DOHH2 (cell line): Measurements from ENCODE around the gene STX12.

Experiments used
- H3F3A ChIP-seq: fragments of 200-600 bp; sonication (generic), shearing (Covaris generic); 2 replicates; pipeline ENCODE4 v1.6.0; 2016; ENCODE audit warnings: antibody characterized with exemption, mild to moderate bottlenecking; ENCODE audit not compliant: control insufficient read depth, insufficient read depth
- H3K27ac ChIP-seq: fragments of 200-600 bp; sonication (generic); 2 replicates; pipeline ENCODE4 v1.5.1; 2014; ENCODE audit warnings: low read depth, mild to moderate bottlenecking, low read length, moderate library complexity
- H3K27me3 ChIP-seq: fragments of 200-600 bp; sonication (generic); 2 replicates; pipeline ENCODE4 v1.6.1; 2014; ENCODE audit warnings: mild to moderate bottlenecking, low read length, mixed read lengths; ENCODE audit not compliant: control insufficient read depth
- H3K36me3 ChIP-seq: fragments of 200-600 bp; sonication (generic); 2 replicates; pipeline ENCODE4 v1.6.1; 2014; ENCODE audit warnings: mild to moderate bottlenecking, low read length, moderate library complexity, mixed read lengths; ENCODE audit not compliant: control insufficient read depth
- H3K4me1 ChIP-seq: fragments of 200-600 bp; sonication (generic); 2 replicates; pipeline ENCODE4 v1.6.1; 2014; ENCODE audit warnings: mild to moderate bottlenecking, low read length, mixed read lengths; ENCODE audit not compliant: control insufficient read depth
- H3K4me2 ChIP-seq: fragments of 200-600 bp; sonication (generic); 2 replicates; pipeline ENCODE4 v1.6.0; 2014; ENCODE audit warnings: mild to moderate bottlenecking, low read length, moderate library complexity
- H3K4me3 ChIP-seq: fragments of 200-600 bp; sonication (generic); 2 replicates; pipeline ENCODE4 v1.5.1; 2014; ENCODE audit warnings: mild to moderate bottlenecking, low read length, mixed read lengths
- H3K79me2 ChIP-seq: fragments of 200-600 bp; sonication (generic); 2 replicates; pipeline ENCODE4 v1.6.1; 2014; ENCODE audit warnings: mild to moderate bottlenecking, low read length, mixed read lengths; ENCODE audit not compliant: control insufficient read depth
- H3K9me2 ChIP-seq: fragments of 200-600 bp; sonication (generic); replicated peaks from 2 replicates; pipeline ENCODE4 v1.6.1; 2014; ENCODE audit warnings: mild to moderate bottlenecking, low read length, mixed read lengths; ENCODE audit not compliant: control insufficient read depth
- H3K9me3 ChIP-seq: fragments of 200-600 bp; sonication (generic); 2 replicates; pipeline ENCODE4 v1.6.1; 2014; ENCODE audit warnings: antibody characterized with exemption, low read length, mixed read lengths; ENCODE audit not compliant: control insufficient read depth, insufficient read depth
- H4K20me1 ChIP-seq: fragments of 200-600 bp; sonication (generic); 2 replicates; pipeline ENCODE4 v1.6.0; 2014; ENCODE audit warnings: low read depth, mild to moderate bottlenecking, antibody characterized with exemption, low read length, moderate library complexity; ENCODE audit not compliant: control insufficient read depth, insufficient read depth
- EZH2phosphoT487 ChIP-seq: fragments of 200-600 bp; sonication (generic); IDR thresholded peaks from 2 replicates; pipeline ENCODE4 v1.6.1; 2017; ENCODE audit warnings: borderline replicate concordance, mild to moderate bottlenecking, antibody characterized with exemption, low read length, moderate library complexity, mixed read lengths
- TF ChIP-seq, protein P1 (sequence below): fragments of 200-600 bp; sonication (generic); IDR thresholded peaks from one replicate; pipeline ENCODE4 v1.5.1; 2014; ENCODE audit warnings: antibody characterized with exemption, mild to moderate bottlenecking, low read depth, low read length; ENCODE audit not compliant: poor library complexity, severe bottlenecking

Gene STX12

DNA sequence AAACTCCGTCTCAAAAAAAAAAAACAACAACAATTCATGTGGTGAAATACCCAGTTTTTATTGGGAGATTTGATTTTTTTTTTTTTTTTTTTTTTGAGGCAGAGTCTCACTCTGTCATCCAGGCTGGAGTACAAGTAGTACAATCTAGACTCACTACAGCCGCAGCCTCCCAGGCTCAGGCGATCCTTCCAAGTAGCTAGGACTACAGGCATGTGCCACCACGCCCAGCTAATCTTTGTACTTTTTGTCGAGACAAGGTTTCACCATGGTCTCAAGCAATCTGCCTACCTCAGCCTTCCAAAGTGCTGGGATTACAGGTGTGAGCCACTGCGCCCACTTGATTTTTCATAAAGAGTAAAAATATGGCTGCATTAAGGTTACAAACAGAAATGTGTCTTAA, 31.9 kb upstream of the STX12 start:
- no peaks in the 10 kb centered on the region for H3K27me3 ChIP-seq
- H3K9me2 ChIP-seq: no peaks in the 10 kb centered on the region
- TF ChIP-seq, protein P1, sequence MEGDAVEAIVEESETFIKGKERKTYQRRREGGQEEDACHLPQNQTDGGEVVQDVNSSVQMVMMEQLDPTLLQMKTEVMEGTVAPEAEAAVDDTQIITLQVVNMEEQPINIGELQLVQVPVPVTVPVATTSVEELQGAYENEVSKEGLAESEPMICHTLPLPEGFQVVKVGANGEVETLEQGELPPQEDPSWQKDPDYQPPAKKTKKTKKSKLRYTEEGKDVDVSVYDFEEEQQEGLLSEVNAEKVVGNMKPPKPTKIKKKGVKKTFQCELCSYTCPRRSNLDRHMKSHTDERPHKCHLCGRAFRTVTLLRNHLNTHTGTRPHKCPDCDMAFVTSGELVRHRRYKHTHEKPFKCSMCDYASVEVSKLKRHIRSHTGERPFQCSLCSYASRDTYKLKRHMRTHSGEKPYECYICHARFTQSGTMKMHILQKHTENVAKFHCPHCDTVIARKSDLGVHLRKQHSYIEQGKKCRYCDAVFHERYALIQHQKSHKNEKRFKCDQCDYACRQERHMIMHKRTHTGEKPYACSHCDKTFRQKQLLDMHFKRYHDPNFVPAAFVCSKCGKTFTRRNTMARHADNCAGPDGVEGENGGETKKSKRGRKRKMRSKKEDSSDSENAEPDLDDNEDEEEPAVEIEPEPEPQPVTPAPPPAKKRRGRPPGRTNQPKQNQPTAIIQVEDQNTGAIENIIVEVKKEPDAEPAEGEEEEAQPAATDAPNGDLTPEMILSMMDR: no peak
- no peak for TF ChIP-seq EZH2phosphoT487
- H3K4me2 ChIP-seq: no peak overlapping the region
- H4K20me1 ChIP-seq: no peaks in the 10 kb centered on the region
- no peaks in the 10 kb centered on the region for H3K79me2 ChIP-seq
- peaks cover 24% of the 10 kb centered on the region for H3K36me3 ChIP-seq
- no peaks in the 10 kb centered on the region for H3F3A ChIP-seq
- H3K4me3 ChIP-seq: no peak overlapping the region
- H3K4me1 ChIP-seq: no peaks in the 10 kb centered on the region
- H3K27ac ChIP-seq: no peak overlapping the region
- H3K9me3 ChIP-seq: no peaks in the 10 kb centered on the region

DNA sequence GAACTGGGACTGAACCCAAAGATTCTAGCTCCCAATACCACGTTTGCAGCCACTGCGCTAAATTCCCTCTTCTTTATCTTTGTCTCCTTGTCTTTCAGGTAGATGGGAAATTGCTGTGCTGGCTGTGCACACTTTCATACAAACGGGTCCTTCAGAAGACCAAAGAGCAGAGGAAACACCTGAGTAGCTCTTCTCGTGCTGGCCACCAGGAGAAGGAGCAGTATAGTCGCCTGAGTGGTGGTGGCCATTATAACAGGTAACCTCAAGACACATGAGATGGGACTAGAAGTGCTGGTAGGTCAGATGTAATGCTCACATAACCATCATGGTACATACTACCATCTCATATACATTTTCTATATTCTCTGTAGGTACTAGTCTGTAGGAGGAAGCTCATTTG, 28.5 kb upstream of the STX12 start:
- peaks cover 27% of the 10 kb centered on the region for H3K36me3 ChIP-seq
- H3K4me2 ChIP-seq: no peak overlapping the region
- no peak for TF ChIP-seq EZH2phosphoT487
- TF ChIP-seq, protein P1: no peak
- H3K9me3 ChIP-seq: no peaks in the 10 kb centered on the region
- no peak overlapping the region for H3K4me3 ChIP-seq
- H3K79me2 ChIP-seq: no peaks in the 10 kb centered on the region
- H4K20me1 ChIP-seq: no peaks in the 10 kb centered on the region
- no peaks in the 10 kb centered on the region for H3K9me2 ChIP-seq
- no peaks in the 10 kb centered on the region for H3K4me1 ChIP-seq
- H3K27ac ChIP-seq: no peak overlapping the region
- H3K27me3 ChIP-seq: no peaks in the 10 kb centered on the region
- no peaks in the 10 kb centered on the region for H3F3A ChIP-seq

DNA sequence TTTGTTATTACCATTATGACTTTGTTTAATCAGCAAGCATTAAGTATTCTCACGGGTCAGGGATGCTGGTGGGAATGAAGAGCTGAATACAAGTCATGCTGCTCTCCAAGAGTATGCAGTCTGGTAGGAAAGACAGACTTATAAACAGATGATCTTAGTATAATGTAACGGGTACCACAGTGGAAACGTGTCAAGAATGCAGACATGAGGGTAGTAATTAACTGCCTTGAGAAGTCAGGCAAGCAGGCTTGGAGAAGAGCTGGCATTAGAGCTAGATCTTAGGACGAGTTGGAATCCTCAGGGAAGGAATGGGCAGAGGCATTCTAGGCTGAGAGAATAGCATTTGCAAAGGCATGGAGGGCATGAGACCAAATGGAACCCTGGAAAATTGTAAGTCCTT, 27.6 kb upstream of the STX12 start:
- peaks cover 36% of the 10 kb centered on the region for H3K36me3 ChIP-seq
- TF ChIP-seq EZH2phosphoT487: no peak
- TF ChIP-seq, protein P1: no peak
- no peaks in the 10 kb centered on the region for H3K27me3 ChIP-seq
- no peaks in the 10 kb centered on the region for H3K79me2 ChIP-seq
- no peak overlapping the region for H3K4me3 ChIP-seq
- no peaks in the 10 kb centered on the region for H3K9me2 ChIP-seq
- no peaks in the 10 kb centered on the region for H3F3A ChIP-seq
- H3K4me2 ChIP-seq: no peak overlapping the region
- no peaks in the 10 kb centered on the region for H3K9me3 ChIP-seq
- H3K27ac ChIP-seq: no peak overlapping the region
- H3K4me1 ChIP-seq: no peaks in the 10 kb centered on the region
- H4K20me1 ChIP-seq: no peaks in the 10 kb centered on the region

DNA sequence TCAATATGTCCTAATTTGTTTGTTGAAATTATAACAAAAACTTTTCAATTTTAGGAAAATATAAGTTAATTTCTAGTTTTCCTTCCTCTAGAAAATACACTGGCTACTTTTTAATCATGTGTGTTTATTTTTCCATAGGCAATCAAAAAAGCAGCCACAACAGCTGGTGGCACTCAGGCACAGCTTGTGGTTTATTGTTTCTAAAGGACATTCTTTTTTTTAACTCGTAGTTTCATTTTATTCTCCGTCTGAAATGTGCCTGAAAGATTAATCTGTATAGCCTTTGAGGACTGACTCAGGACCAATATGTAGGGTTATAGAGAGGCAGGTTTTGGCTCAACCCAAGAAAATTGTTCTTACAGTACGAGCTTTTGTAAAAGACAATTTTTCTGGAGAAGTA, 20.7 kb upstream of the STX12 start:
- no peaks in the 10 kb centered on the region for H3K79me2 ChIP-seq
- H3K9me3 ChIP-seq: no peaks in the 10 kb centered on the region
- H3K4me3 ChIP-seq: no peak overlapping the region
- no peaks in the 10 kb centered on the region for H4K20me1 ChIP-seq
- no peaks in the 10 kb centered on the region for H3K27me3 ChIP-seq
- H3K4me2 ChIP-seq: peak overlapping the region; percentile 9; the same call in 1 of the 2 replicates
- peaks cover 7% of the 10 kb centered on the region for H3K4me1 ChIP-seq
- peaks cover 50% of the 10 kb centered on the region for H3K36me3 ChIP-seq
- no peaks in the 10 kb centered on the region for H3K9me2 ChIP-seq
- H3F3A ChIP-seq: no peaks in the 10 kb centered on the region
- H3K27ac ChIP-seq: no peak overlapping the region
- TF ChIP-seq, protein P1: no peak
- TF ChIP-seq EZH2phosphoT487: no peak
